SK-N-MC (cell line): ENCODE measurements around the gene TNK2.

Experiments
- EZH2 ChIP-seq: fragments of 200-600 bp; sonication (generic); IDR thresholded peaks from one replicate; pipeline ENCODE4 v1.6.1; 2017; ENCODE audit warnings: antibody characterized with exemption
- FOXP2 ChIP-seq: optimal IDR thresholded peaks from 2 replicates; pipeline ENCODE3; 2011; ENCODE audit warnings: mild to moderate bottlenecking, moderate library complexity; ENCODE audit not compliant: insufficient read depth; ENCODE audit errors: extremely low read length, control extremely low read depth
- POLR2AphosphoS5 ChIP-seq: IDR thresholded peaks from 2 replicates; pipeline ENCODE4 v1.6.1; 2012; ENCODE audit warnings: mild to moderate bottlenecking, low read depth, low read length, borderline replicate concordance

- no peak for TF ChIP-seq POLR2AphosphoS5
- TF ChIP-seq EZH2 = no peak
- no peak for TF ChIP-seq FOXP2
Observed at GRCh38 chr3:195897853-195898415, 10.4 kb downstream of the TNK2 start.
